GM12892 (cell line): ENCODE measurements around the gene TUBAL3.

Source experiments
- DNase-seq: peaks from one replicate; pipeline ENCODE4 v3.0.0; 2011; ENCODE audit not compliant: insufficient read length
- FAIRE-seq: peaks from 2 replicates; lab custom pipeline; 2011; peaks lifted over from hg19 to GRCh38; lab: Jason Lieb, UNC
- POLR2A ChIP-seq: IDR thresholded peaks from 2 replicates; pipeline ENCODE4 v1.6.1; 2011; ENCODE audit warnings: low read depth, low read length, control low read depth
- POLR2AphosphoS5 ChIP-seq: IDR thresholded peaks from 2 replicates; pipeline ENCODE4 v1.6.1; 2011; ENCODE audit warnings: low read depth, low read length, control low read depth
- TAF1 ChIP-seq: IDR thresholded peaks from 2 replicates; pipeline ENCODE4 v1.6.1; 2011; ENCODE audit warnings: low read depth, mild to moderate bottlenecking, control low read depth, low read length, borderline replicate concordance

TUBAL3 gene

DNA sequence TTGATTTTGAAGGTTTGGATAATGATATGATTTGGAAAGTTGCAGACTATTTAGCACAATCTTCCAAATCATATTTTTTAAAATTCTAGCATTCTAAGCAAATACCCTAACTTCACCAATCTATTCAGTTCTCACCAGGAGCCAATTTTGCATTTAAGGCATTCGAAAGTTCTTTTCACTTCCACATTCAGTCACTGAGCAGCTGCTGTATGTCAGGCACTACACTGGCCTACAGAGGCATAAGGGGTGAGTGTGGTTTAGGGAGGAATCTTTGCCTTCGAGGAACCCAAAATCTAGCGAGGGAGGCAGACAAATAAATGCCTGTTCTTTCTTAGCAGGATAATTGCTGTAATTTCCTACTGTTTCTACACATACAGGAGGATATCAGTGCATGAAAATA lies 50.6 kb downstream of the TUBAL3 start:
- DNase-seq: no peak
- peak; percentile 69 for FAIRE-seq
- TF ChIP-seq TAF1 (no peak), POLR2AphosphoS5 (no peak), POLR2A (no peak)

- FAIRE-seq (no peak), DNase-seq (no peak)
- TF ChIP-seq POLR2AphosphoS5 (no peak), TAF1 (no peak)
Measured at GRCh38 chr10:5349362-5349761, 55.3 kb downstream of the TUBAL3 start.

- FAIRE-seq (no peak), DNase-seq (no peak)
- TF ChIP-seq TAF1 (no peak), POLR2A (no peak)
Measured at GRCh38 chr10:5346881-5347280, 57.7 kb downstream of the TUBAL3 start.

DNA sequence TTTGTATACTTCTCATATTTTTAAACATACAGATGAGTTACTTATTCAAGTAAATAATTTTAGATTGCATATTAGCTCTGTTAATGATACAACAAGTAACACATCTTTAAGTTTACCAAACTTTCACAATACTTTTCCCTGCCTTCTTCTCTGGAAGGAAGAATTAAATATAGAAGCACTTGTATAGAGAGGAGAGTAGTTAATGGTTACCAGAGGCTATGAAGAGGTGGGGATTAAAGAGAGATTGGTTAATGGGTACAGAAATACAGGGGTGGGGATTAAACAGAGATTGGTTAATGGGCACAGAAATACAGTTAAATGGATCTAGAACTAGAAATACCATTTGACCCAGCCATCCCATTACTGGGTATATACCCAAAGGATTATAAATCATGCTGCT lies 59.9 kb downstream of the TUBAL3 start:
- FAIRE-seq: no peak
- TF ChIP-seq TAF1: no peak
- TF ChIP-seq POLR2AphosphoS5: no peak
- no peak for TF ChIP-seq POLR2A

DNA sequence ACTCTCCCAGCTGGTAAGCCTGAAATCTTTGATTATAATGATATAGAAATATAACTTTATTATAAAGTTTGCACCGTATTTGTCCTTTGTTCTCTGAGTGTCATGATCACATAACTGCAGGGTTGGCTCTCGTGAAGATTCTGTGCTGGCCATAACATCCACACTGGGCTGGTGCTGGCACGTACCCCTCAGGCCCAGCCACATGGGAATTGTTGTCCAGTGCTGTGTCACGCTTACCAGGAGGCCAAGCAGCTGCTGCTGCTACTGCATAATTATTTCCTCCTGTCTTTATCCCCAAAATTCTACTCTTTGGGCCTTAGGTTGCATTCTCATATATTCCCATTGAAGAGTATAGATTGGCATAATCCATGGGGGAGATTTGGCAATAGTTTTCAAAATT lies 60.6 kb downstream of the TUBAL3 start:
- DNase-seq (no peak), FAIRE-seq (no peak)
- TF ChIP-seq POLR2A: no peak
- no peak for TF ChIP-seq TAF1
- no peak for TF ChIP-seq POLR2AphosphoS5

More for the DNA sequence above, 59.9 kb downstream of the TUBAL3 start:
- DNase-seq: no peak

DNA sequence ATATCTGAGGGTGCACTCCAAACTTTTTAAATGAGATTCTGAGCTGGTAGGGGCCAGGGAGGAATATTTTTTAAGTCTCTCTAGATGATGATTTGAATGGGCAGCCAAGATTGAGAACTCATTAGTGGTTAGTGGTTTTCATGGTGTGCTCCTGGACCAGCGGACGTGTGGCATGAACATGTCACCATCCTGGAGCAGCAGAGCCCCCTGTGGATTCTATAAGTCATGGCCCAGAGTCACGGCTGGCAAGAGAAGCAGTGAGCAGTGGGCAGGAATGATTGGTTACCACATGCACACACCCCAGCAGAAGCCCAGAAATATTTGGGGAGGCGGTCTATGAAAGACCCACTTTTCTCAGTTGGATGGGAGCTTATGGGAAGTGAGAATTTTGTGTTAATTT lies 61.1 kb downstream of the TUBAL3 start:
- TF ChIP-seq POLR2AphosphoS5 (no peak), POLR2A (no peak), TAF1 (no peak)
- DNase-seq (no peak), FAIRE-seq (no peak)
